Fibroblast of peridontal ligament (primary cell): ENCODE measurements around the gene CCSER2.

Experiments
- DNase-seq: peaks from one replicate; pipeline ENCODE4 v3.0.0-alpha.2; 2010; ENCODE audit errors: extremely low read depth

CCSER2 gene

GRCh38 chr10:84548869-84549268 lies 220.5 kb downstream of the CCSER2 start:
- no peak for DNase-seq

DNA sequence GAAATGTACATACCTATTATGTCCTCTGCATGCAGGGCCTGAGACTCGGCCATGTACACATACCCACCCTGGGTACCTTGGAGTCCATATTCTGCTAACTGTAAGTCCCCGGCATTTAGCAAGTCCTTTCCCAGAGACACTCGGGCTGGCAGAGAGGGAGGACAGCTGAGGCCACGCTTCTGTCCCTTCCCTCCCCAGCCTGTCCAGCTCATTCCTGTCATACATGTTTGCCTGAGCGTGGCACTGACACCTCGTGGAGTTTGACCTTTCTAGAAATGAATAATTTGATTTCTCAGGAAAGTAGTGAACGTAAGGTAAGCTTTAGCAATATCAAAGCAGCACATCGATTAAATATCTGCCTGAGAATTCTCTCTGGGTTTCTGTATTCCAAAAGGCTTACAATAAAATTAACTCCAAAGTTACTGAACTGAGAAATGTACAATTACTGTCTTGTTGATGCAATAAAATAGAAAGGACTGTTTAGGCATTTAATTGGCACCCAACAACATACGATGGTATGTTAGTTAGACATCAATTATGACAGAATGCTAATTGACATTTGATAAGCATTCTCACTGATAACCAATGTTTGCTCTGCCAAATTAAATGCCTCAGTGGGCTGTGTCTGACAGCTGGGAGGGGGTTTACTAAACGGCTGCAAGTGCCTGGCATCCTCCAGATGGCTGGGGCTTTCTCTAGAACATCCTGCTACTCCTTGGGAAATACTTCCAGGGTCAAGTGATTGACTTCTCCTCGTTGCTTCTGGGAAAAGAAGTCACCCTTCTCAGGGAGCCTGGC lies 221.2 kb downstream of the CCSER2 start:
- DNase-seq: no peak

- DNase-seq: no peak
These were observed 222.5 kb downstream of the CCSER2 start for GRCh38 chr10:84550756-84551436.

GRCh38 chr10:84551437-84552120 lies 223.2 kb downstream of the CCSER2 start:
- DNase-seq: no peak

DNA sequence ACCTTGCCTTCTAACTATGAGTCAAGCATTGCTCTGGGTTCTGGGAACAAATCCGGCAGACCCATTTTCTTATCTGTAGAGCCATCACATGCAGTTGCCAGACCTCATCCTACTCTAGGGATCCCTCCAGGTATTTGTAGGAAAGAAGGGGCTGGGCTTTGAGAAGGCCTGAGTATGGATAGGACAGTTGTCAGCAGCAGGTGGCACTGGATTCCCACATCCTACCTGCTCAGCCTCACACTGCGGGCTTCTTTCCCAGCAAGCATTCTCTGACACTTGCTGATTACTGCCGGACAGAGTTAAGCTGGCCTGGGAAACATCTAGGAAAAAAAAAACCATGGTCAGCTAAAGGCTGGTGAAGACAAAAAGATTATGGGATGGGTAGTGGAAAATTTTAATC lies 224.1 kb downstream of the CCSER2 start:
- DNase-seq: no peak

- DNase-seq: no peak
These were observed 234.2 kb downstream of the CCSER2 start for GRCh38 chr10:84562592-84562991.

- no peak for DNase-seq
These were observed 235.0 kb downstream of the CCSER2 start for GRCh38 chr10:84563355-84563754.

- no peak for DNase-seq
These were observed 235.5 kb downstream of the CCSER2 start for GRCh38 chr10:84563868-84564267.

DNA sequence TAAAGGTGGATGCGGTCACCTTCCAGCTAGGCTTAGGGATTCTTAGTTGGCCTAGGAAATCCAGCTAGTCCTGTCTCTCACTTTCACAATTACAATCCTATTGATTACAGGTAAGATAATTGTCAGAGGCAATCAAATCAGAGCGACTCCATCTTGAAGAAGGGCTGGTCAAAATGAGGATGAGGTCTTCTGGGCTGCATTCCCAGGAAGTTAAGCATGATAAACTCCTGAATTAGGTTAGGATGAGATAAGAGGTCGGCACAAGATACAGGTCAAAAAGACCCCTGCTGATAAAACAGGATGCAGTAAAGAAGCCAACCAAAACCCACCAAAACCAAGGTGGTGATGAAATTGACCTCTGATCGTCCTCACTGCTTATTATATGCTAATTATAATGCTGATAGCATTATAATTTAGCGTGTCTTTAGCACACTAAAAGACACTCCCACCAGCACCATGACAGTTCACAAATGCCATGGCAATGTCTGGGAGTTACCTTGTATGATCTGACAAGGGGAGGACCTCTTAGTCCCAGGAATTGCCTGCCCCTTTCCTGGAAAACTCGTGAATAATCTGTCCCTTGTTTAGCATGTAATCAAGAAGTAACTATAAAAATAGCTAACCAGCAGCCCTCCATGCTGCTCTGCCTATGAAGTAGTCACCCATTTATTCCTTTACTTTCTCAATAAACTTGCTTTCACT lies 237.6 kb downstream of the CCSER2 start:
- DNase-seq: no peak

- no peak for DNase-seq
These were observed 238.7 kb downstream of the CCSER2 start for GRCh38 chr10:84567133-84567532.
